HEK293 (cell line): ENCODE results near the gene CLCF1.

Source experiments
- FEZF1 ChIP-seq: fragments of 450-650 bp; formaldehyde crosslinking; IDR thresholded peaks from 2 replicates; pipeline ENCODE4 v1.5.1; 2016; ENCODE audit warnings: missing biosample characterization, missing genetic modification characterization
- ZNF174 ChIP-seq: fragments of 450-650 bp; formaldehyde crosslinking; IDR thresholded peaks from 2 replicates; pipeline ENCODE4 v1.5.0; 2017; ENCODE audit warnings: missing biosample characterization, mild to moderate bottlenecking, missing genetic modification characterization
- ZNF433 ChIP-seq: fragments of 450-650 bp; formaldehyde crosslinking; IDR thresholded peaks from 2 replicates; pipeline ENCODE4 v1.5.1; 2016; ENCODE audit warnings: missing biosample characterization, missing genetic modification characterization, low read depth
- ZNF623 ChIP-seq: fragments of 450-650 bp; formaldehyde crosslinking; IDR thresholded peaks from 2 replicates; pipeline ENCODE4 v1.5.1; 2016; ENCODE audit warnings: missing biosample characterization, missing genetic modification characterization
- TF ChIP-seq, protein P1 (sequence below): fragments of 450-650 bp; formaldehyde crosslinking; IDR thresholded peaks from 2 replicates; pipeline ENCODE4 v1.5.1; 2016; ENCODE audit warnings: missing biosample characterization, missing genetic modification characterization

DNA sequence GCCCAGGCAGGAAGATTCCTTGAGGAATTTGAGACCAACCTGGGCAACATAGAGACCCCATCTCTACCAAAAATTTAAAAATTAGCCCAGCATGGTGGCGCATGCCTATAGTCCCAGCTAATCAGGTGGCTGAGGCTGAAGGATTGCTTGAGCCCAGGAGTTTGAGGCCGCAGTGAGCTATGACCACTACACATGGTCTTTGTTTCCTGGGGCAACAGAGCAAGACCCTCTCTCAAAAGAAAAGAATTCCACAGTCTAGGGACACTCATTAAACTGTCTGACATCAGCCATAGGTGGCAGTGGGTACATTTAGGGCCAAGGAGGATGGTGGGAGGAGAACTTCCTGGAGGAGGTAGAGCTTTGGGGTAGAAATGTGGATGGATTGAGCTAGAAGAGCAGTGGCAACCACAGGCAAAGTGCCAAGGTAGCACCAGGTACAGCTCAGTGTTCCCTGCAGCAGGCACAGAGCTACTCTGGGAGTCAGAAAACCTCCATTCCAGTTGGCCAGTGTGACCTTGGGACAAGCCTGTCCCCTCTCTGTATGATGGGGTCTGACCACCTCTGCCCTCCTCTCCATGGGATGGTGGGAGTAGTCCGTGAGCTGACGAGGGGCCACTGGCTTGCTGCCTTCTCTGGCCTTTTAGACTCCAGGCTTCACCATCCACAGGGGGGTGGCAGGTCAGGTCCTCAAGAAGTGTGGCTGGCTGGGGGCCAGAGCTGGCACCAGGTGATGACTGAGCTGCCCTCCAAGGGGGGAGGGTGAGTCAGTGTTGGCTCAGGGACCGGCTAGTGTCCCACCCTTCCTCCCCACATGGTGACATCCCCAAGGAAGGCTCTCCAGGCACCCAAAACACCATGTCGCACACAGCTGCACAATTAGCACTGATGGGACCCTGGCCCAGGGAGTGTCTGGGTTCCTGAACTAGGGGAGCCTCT lies 3.7 kb upstream of the CLCF1 start:
- TF ChIP-seq, protein P1, sequence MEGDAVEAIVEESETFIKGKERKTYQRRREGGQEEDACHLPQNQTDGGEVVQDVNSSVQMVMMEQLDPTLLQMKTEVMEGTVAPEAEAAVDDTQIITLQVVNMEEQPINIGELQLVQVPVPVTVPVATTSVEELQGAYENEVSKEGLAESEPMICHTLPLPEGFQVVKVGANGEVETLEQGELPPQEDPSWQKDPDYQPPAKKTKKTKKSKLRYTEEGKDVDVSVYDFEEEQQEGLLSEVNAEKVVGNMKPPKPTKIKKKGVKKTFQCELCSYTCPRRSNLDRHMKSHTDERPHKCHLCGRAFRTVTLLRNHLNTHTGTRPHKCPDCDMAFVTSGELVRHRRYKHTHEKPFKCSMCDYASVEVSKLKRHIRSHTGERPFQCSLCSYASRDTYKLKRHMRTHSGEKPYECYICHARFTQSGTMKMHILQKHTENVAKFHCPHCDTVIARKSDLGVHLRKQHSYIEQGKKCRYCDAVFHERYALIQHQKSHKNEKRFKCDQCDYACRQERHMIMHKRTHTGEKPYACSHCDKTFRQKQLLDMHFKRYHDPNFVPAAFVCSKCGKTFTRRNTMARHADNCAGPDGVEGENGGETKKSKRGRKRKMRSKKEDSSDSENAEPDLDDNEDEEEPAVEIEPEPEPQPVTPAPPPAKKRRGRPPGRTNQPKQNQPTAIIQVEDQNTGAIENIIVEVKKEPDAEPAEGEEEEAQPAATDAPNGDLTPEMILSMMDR (tag by site-specific recombination) = no peak
- TF ChIP-seq FEZF1 (tag by site-specific recombination) (no peak), ZNF174 (tag by site-specific recombination) (no peak), ZNF433 (tag by site-specific recombination) (no peak), ZNF623 (tag by site-specific recombination) (no peak)
